HepG2 (cell line): ENCODE results near the gene CACNB4. TPM values are rescaled to one million over a fixed set of nuclear protein-coding genes. Genes with fewer than 3 reads are reported as not detected.

Experiments used
- DMAP1 ChIP-seq: IDR thresholded peaks from 2 replicates; pipeline ENCODE4 v1.6.1; 2016
- NR1H2 ChIP-seq: sonication (generic); formaldehyde crosslinking; IDR thresholded peaks from 2 replicates; pipeline ENCODE4 v1.8.1; 2022; ENCODE audit warnings: low read depth, missing genetic modification reagents, borderline replicate concordance
- REXO4 ChIP-seq: sonication (generic); formaldehyde crosslinking; IDR thresholded peaks from 2 replicates; pipeline ENCODE4 v1.8.0; 2022; ENCODE audit warnings: missing genetic modification reagents, mild to moderate bottlenecking, borderline replicate concordance
- SAP130 ChIP-seq: IDR thresholded peaks from 2 replicates; pipeline ENCODE4 v1.6.1; 2016; ENCODE audit warnings: low read depth
- SOX5 ChIP-seq: IDR thresholded peaks from 2 replicates; pipeline ENCODE4 v1.6.1; 2016; ENCODE audit warnings: borderline replicate concordance
- SSRP1 ChIP-seq: IDR thresholded peaks from 2 replicates; pipeline ENCODE4 v1.6.1; 2016; ENCODE audit warnings: control low read depth
- STAG1 ChIP-seq: sonication (generic); formaldehyde crosslinking; IDR thresholded peaks from 2 replicates; pipeline ENCODE4 v1.4.0; 2020; ENCODE audit warnings: missing genetic modification reagents
- TSC22D2 ChIP-seq: sonication (generic); formaldehyde crosslinking; IDR thresholded peaks from 2 replicates; pipeline ENCODE4 v1.5.1; 2020; ENCODE audit warnings: missing genetic modification reagents, mild to moderate bottlenecking, borderline replicate concordance
- WIZ ChIP-seq: sonication (generic); formaldehyde crosslinking; IDR thresholded peaks from 2 replicates; pipeline ENCODE4 v1.5.1; 2020; ENCODE audit warnings: mild to moderate bottlenecking, missing genetic modification reagents
- ZIK1 ChIP-seq: sonication (generic); formaldehyde crosslinking; IDR thresholded peaks from 2 replicates; pipeline ENCODE4 v1.5.0; 2020; ENCODE audit warnings: mild to moderate bottlenecking, low read depth, missing genetic modification reagents, borderline replicate concordance
- ZNF136 ChIP-seq: sonication (generic); formaldehyde crosslinking; IDR thresholded peaks from 2 replicates; pipeline ENCODE4 v1.8.1; 2022; ENCODE audit warnings: low read depth, mild to moderate bottlenecking, moderate library complexity, missing genetic modification reagents
- ZNF292 ChIP-seq: sonication (generic); formaldehyde crosslinking; IDR thresholded peaks from 2 replicates; pipeline ENCODE4 v1.8.1; 2022; ENCODE audit warnings: mild to moderate bottlenecking, low read depth, missing genetic modification reagents, borderline replicate concordance
- ZNF367 ChIP-seq: sonication (generic); formaldehyde crosslinking; IDR thresholded peaks from 2 replicates; pipeline ENCODE4 v1.4.0; 2020; ENCODE audit warnings: missing genetic modification reagents, borderline replicate concordance
- ZNF44 ChIP-seq: sonication (generic); formaldehyde crosslinking; IDR thresholded peaks from 2 replicates; pipeline ENCODE4 v1.5.1; 2020; ENCODE audit warnings: mild to moderate bottlenecking, missing genetic modification reagents
- ZNF616 ChIP-seq: sonication (generic); formaldehyde crosslinking; IDR thresholded peaks from 2 replicates; pipeline ENCODE4 v1.5.0; 2020; ENCODE audit warnings: low read depth, mild to moderate bottlenecking, missing genetic modification reagents
- polyA plus RNA-seq, 8 experiments: library from polyadenylated mRNA; depleted of rRNA in 3 of 8; stranded (reverse) in 7 of 8; unstranded in 1 of 8; fragments of >200 nt; fragmentation: Illumina TruSeq in 4 of 8; extraction: Trizol in 4 of 8; gene quantifications; 2 replicates each; pipeline versions ENCODE4 v1.2.1 to v1.2.3, GENCODE V29; 2011 to 2016; ENCODE audit warnings: low read depth in 4 of 8, missing spikeins in 1 of 8, mixed read lengths in 1 of 8; ENCODE audit not compliant: insufficient read depth in 1 of 8
- total RNA-seq, 5 experiments: library from RNA; depleted of rRNA; stranded (reverse); fragments of >200 nt; fragmentation: Illumina TruSeq; extraction: Trizol; gene quantifications; 2 replicates each; pipeline ENCODE4 v1.2.3, GENCODE V29; 2016; ENCODE audit warnings: low read depth in 1 of 5
- TF ChIP-seq, protein P1 (sequence below): sonication (generic); IDR thresholded peaks from 2 replicates; pipeline ENCODE4 v1.6.1; 2016; ENCODE audit warnings: low read depth, borderline replicate concordance
- TF ChIP-seq, protein P2 (sequence below): sonication (generic); formaldehyde crosslinking; IDR thresholded peaks from 2 replicates; pipeline ENCODE4 v1.4.0; 2020; ENCODE audit warnings: low read depth, missing genetic modification reagents
- TF ChIP-seq, protein P3 (sequence below): sonication (generic); formaldehyde crosslinking; IDR thresholded peaks from 2 replicates; pipeline ENCODE4 v1.5.0; 2020; ENCODE audit warnings: mild to moderate bottlenecking, missing genetic modification reagents
- TF ChIP-seq, protein P4 (sequence below): sonication (generic); formaldehyde crosslinking; IDR thresholded peaks from 2 replicates; pipeline ENCODE4 v1.8.1; 2023; ENCODE audit warnings: mild to moderate bottlenecking, missing genetic modification reagents
- TF ChIP-seq, protein P5 (sequence below): sonication (generic); formaldehyde crosslinking; IDR thresholded peaks from 2 replicates; pipeline ENCODE4 v1.4.0; 2020; ENCODE audit warnings: missing genetic modification reagents, mild to moderate bottlenecking, borderline replicate concordance

The CACNB4 gene
- total and polyA plus RNA-seq, 2 of the 13 experiments (the other 11 are each of a cell fraction or from before 2014, with no cell fraction given): 5.1 to 14.3 TPM

DNA sequence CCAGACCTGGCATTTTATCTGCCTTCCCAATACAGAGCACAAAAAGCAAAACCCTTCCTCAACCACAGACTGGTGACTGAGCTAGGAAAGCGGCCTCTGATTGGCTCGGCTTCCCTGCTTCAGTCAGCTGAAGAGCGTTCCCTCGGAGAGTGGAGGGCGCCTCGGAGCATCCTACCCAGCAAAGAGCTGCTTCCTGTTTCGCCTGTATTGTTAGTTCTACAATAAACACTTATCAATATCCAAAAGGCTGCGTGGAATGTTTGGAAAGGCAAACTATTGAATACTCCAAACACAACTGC lies 125.0 kb downstream of the CACNB4 start (continued):
- TF ChIP-seq TSC22D2 (CRISPR knock-in tag) (no peak; the same call in 1 of the 2 replicates), SSRP1 (no peak), ZNF616 (no peak), ZNF44 (CRISPR knock-in tag) (no peak), ZNF367 (CRISPR knock-in tag) (no peak), SAP130 (CRISPR knock-in tag) (peak; percentile 61), DMAP1 (CRISPR knock-in tag) (peak; percentile 35; the same call in 1 of the 2 replicates), ZIK1 (CRISPR knock-in tag) (no peak), WIZ (CRISPR knock-in tag) (no peak), NR1H2 (CRISPR knock-in tag) (no peak), SOX5 (CRISPR knock-in tag) (no peak; the same call in 1 of the 2 replicates), ZNF292 (CRISPR knock-in tag) (peak; percentile 85; the same call in 1 of the 2 replicates), STAG1 (CRISPR knock-in tag) (no peak), ZNF136 (no peak), REXO4 (CRISPR knock-in tag) (no peak)
- TF ChIP-seq, protein P1, sequence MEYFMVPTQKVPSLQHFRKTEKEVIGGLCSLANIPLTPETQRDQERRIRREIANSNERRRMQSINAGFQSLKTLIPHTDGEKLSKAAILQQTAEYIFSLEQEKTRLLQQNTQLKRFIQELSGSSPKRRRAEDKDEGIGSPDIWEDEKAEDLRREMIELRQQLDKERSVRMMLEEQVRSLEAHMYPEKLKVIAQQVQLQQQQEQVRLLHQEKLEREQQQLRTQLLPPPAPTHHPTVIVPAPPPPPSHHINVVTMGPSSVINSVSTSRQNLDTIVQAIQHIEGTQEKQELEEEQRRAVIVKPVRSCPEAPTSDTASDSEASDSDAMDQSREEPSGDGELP: peak; percentile 94
- TF ChIP-seq, protein P2, sequence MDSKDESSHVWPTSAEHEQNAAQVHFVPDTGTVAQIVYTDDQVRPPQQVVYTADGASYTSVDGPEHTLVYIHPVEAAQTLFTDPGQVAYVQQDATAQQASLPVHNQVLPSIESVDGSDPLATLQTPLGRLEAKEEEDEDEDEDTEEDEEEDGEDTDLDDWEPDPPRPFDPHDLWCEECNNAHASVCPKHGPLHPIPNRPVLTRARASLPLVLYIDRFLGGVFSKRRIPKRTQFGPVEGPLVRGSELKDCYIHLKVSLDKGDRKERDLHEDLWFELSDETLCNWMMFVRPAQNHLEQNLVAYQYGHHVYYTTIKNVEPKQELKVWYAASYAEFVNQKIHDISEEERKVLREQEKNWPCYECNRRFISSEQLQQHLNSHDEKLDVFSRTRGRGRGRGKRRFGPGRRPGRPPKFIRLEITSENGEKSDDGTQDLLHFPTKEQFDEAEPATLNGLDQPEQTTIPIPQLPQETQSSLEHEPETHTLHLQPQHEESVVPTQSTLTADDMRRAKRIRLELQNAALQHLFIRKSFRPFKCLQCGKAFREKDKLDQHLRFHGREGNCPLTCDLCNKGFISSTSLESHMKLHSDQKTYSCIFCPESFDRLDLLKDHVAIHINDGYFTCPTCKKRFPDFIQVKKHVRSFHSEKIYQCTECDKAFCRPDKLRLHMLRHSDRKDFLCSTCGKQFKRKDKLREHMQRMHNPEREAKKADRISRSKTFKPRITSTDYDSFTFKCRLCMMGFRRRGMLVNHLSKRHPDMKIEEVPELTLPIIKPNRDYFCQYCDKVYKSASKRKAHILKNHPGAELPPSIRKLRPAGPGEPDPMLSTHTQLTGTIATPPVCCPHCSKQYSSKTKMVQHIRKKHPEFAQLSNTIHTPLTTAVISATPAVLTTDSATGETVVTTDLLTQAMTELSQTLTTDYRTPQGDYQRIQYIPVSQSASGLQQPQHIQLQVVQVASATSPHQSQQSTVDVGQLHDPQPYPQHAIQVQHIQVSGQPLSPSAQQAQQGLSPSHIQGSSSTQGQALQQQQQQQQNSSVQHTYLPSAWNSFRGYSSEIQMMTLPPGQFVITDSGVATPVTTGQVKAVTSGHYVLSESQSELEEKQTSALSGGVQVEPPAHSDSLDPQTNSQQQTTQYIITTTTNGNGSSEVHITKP (CRISPR knock-in tag): no peak
- TF ChIP-seq, protein P3, sequence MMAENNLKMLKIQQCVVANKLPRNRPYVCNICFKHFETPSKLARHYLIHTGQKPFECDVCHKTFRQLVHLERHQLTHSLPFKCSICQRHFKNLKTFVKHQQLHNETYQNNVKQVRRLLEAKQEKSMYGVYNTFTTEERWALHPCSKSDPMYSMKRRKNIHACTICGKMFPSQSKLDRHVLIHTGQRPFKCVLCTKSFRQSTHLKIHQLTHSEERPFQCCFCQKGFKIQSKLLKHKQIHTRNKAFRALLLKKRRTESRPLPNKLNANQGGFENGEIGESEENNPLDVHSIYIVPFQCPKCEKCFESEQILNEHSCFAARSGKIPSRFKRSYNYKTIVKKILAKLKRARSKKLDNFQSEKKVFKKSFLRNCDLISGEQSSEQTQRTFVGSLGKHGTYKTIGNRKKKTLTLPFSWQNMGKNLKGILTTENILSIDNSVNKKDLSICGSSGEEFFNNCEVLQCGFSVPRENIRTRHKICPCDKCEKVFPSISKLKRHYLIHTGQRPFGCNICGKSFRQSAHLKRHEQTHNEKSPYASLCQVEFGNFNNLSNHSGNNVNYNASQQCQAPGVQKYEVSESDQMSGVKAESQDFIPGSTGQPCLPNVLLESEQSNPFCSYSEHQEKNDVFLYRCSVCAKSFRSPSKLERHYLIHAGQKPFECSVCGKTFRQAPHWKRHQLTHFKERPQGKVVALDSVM: no peak
- TF ChIP-seq, protein P4, sequence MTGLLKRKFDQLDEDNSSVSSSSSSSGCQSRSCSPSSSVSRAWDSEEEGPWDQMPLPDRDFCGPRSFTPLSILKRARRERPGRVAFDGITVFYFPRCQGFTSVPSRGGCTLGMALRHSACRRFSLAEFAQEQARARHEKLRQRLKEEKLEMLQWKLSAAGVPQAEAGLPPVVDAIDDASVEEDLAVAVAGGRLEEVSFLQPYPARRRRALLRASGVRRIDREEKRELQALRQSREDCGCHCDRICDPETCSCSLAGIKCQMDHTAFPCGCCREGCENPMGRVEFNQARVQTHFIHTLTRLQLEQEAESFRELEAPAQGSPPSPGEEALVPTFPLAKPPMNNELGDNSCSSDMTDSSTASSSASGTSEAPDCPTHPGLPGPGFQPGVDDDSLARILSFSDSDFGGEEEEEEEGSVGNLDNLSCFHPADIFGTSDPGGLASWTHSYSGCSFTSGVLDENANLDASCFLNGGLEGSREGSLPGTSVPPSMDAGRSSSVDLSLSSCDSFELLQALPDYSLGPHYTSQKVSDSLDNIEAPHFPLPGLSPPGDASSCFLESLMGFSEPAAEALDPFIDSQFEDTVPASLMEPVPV (CRISPR knock-in tag): no peak
- TF ChIP-seq, protein P5, sequence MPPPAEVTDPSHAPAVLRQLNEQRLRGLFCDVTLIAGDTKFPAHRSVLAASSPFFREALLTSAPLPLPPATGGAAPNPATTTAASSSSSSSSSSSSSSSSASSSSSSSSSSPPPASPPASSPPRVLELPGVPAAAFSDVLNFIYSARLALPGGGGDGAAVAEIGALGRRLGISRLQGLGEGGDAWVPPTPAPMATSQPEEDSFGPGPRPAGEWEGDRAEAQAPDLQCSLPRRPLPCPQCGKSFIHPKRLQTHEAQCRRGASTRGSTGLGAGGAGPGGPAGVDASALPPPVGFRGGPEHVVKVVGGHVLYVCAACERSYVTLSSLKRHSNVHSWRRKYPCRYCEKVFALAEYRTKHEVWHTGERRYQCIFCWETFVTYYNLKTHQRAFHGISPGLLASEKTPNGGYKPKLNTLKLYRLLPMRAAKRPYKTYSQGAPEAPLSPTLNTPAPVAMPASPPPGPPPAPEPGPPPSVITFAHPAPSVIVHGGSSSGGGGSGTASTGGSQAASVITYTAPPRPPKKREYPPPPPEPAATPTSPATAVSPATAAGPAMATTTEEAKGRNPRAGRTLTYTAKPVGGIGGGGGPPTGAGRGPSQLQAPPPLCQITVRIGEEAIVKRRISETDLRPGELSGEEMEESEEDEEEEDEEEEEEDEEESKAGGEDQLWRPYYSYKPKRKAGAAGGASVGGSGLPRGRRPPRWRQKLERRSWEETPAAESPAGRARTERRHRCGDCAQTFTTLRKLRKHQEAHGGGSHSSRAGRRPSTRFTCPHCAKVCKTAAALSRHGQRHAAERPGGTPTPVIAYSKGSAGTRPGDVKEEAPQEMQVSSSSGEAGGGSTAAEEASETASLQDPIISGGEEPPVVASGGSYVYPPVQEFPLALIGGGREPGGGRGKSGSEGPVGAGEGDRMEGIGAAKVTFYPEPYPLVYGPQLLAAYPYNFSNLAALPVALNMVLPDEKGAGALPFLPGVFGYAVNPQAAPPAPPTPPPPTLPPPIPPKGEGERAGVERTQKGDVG (CRISPR knock-in tag): no peak
